Astrocyte (in vitro differentiated cells and primary cell): ENCODE results near the gene PIMREG. TPM values are rescaled to one million over a fixed set of nuclear protein-coding genes. Genes with fewer than 3 reads are reported as not detected.

ENCODE experiments used
- DNase-seq: peaks from one replicate; pipeline ENCODE4 v3.0.0-alpha.2; 2010; ENCODE audit warnings: low read depth
- FAIRE-seq: peaks from 2 replicates; lab custom pipeline; 2011; peaks lifted over from hg19 to GRCh38; lab: Jason Lieb, UNC
- H2AFZ ChIP-seq: 2 replicates; pipeline ENCODE4 v1.6.0; 2012; ENCODE audit warnings: low read depth, low read length, inconsistent platforms
- H3K27ac ChIP-seq: 2 replicates; pipeline ENCODE4 v1.5.1; 2011; ENCODE audit warnings: low read depth, low read length, inconsistent platforms
- H3K27me3 ChIP-seq: 2 replicates; pipeline ENCODE4 v1.6.0; 2011; ENCODE audit warnings: low read length, inconsistent platforms; ENCODE audit not compliant: insufficient read depth
- H3K36me3 ChIP-seq: 2 replicates; pipeline ENCODE4 v1.5.1; 2011; ENCODE audit warnings: low read length, inconsistent platforms; ENCODE audit not compliant: insufficient read depth
- H3K4me1 ChIP-seq: 2 replicates; pipeline ENCODE4 v1.5.1; 2011; ENCODE audit warnings: low read length, inconsistent platforms; ENCODE audit not compliant: insufficient read depth
- H3K4me2 ChIP-seq: 2 replicates; pipeline ENCODE4 v1.6.0; 2012; ENCODE audit warnings: low read length, inconsistent platforms
- H3K4me3 ChIP-seq: 2 replicates; pipeline ENCODE4 v1.5.1; 2011; ENCODE audit warnings: low read depth, mild to moderate bottlenecking, low read length, inconsistent platforms; ENCODE audit not compliant: insufficient read depth
- H3K79me2 ChIP-seq: 2 replicates; pipeline ENCODE4 v1.6.0; 2012; ENCODE audit warnings: mild to moderate bottlenecking, low read length, inconsistent platforms; ENCODE audit not compliant: insufficient read depth
- H3K9ac ChIP-seq: 2 replicates; pipeline ENCODE4 v1.6.0; 2012; ENCODE audit warnings: mild to moderate bottlenecking, low read length, inconsistent platforms
- H3K9me3 ChIP-seq: 2 replicates; pipeline ENCODE4 v1.5.1; 2012; ENCODE audit warnings: low read depth, mild to moderate bottlenecking, low read length, inconsistent platforms; ENCODE audit not compliant: insufficient read depth
- H4K20me1 ChIP-seq: 2 replicates; pipeline ENCODE4 v1.6.0; 2012; ENCODE audit warnings: low read length, inconsistent platforms; ENCODE audit not compliant: insufficient read depth
- H3K27ac Mint-ChIP-seq: one replicate; pipeline ENCODE4 v1.8.0; 2021; ENCODE audit warnings: mild to moderate bottlenecking, mixed read lengths; ENCODE audit not compliant: unreplicated experiment
- H3K27me3 Mint-ChIP-seq: one replicate; pipeline ENCODE4 v1.8.0; 2021; ENCODE audit warnings: low read depth, mixed read lengths; ENCODE audit not compliant: unreplicated experiment
- H3K36me3 Mint-ChIP-seq: one replicate; pipeline ENCODE4 v1.8.0; 2021; ENCODE audit warnings: low read depth, mixed read lengths; ENCODE audit not compliant: unreplicated experiment
- H3K4me1 Mint-ChIP-seq: one replicate; pipeline ENCODE4 v1.8.0; 2021; ENCODE audit warnings: low read depth, mixed read lengths; ENCODE audit not compliant: unreplicated experiment
- H3K4me3 Mint-ChIP-seq: one replicate; pipeline ENCODE4 v1.8.0; 2021; ENCODE audit warnings: mild to moderate bottlenecking, moderate library complexity, mixed read lengths; ENCODE audit not compliant: unreplicated experiment
- H3K9me3 Mint-ChIP-seq: one replicate; pipeline ENCODE4 v1.8.0; 2021; ENCODE audit warnings: mild to moderate bottlenecking, mixed read lengths; ENCODE audit not compliant: unreplicated experiment
- CTCF ChIP-seq: IDR thresholded peaks from 2 replicates; pipeline ENCODE4 v1.5.1; 2011; ENCODE audit warnings: low read depth, mild to moderate bottlenecking, inconsistent platforms, low read length, moderate library complexity; ENCODE audit not compliant: insufficient read depth
- EZH2 ChIP-seq: IDR thresholded peaks from 2 replicates; pipeline ENCODE4 v1.6.1; 2012; ENCODE audit warnings: mild to moderate bottlenecking, low read length, inconsistent platforms; ENCODE audit not compliant: insufficient read depth
- total RNA-seq: library from RNA; stranded (reverse); gene quantifications from 2 replicates; pipeline ENCODE4 v1.2.1, GENCODE V29; 2021

The PIMREG gene
- total RNA-seq, 1 donor from 2014 or later: 2.6 TPM

GRCh38 chr17:6495450-6496115, 51.3 kb downstream of the PIMREG start:
- FAIRE-seq (no peak), DNase-seq (no peak)
- Histone ChIP-seq H3K9ac (no peak overlapping the region), H3K79me2 (no peaks in the 10 kb centered on the region), H4K20me1 (no peaks in the 10 kb centered on the region), H3K4me2 (no peak overlapping the region), H3K27me3 (peaks cover 4% of the 10 kb centered on the region), H3K36me3 (no peaks in the 10 kb centered on the region), H3K4me1 (no peaks in the 10 kb centered on the region), H2AFZ (no peak overlapping the region), H3K4me3 (no peak overlapping the region), H3K9me3 (no peaks in the 10 kb centered on the region), H3K27ac (no peak overlapping the region)
- Mint-ChIP-seq H3K9me3 (no peaks in the 10 kb centered on the region), H3K27me3 (peaks cover 52% of the 10 kb centered on the region), H3K4me3 (no peak overlapping the region), H3K27ac (no peak overlapping the region), H3K4me1 (peaks cover 15% of the 10 kb centered on the region), H3K36me3 (no peaks in the 10 kb centered on the region)
- no peak for TF ChIP-seq CTCF
- no peak for TF ChIP-seq EZH2

GRCh38 chr17:6496116-6496481, 51.8 kb downstream of the PIMREG start:
- FAIRE-seq (no peak), DNase-seq (no peak)
- H3K27me3 ChIP-seq: peaks cover 4% of the 10 kb centered on the region
- no peak overlapping the region for H3K4me3 Mint-ChIP-seq
- no peak overlapping the region for H2AFZ ChIP-seq
- H3K9me3 Mint-ChIP-seq: no peaks in the 10 kb centered on the region
- H3K4me2 ChIP-seq: no peak overlapping the region
- no peaks in the 10 kb centered on the region for H3K4me1 ChIP-seq
- H3K4me3 ChIP-seq: no peak overlapping the region
- H3K27ac Mint-ChIP-seq: peak overlapping the region; percentile 41
- H3K9ac ChIP-seq: no peak overlapping the region
- H3K36me3 Mint-ChIP-seq: no peaks in the 10 kb centered on the region
- no peaks in the 10 kb centered on the region for H4K20me1 ChIP-seq
- no peak for TF ChIP-seq CTCF
- TF ChIP-seq EZH2: no peak
- no peaks in the 10 kb centered on the region for H3K36me3 ChIP-seq
- H3K27me3 Mint-ChIP-seq: peaks cover 55% of the 10 kb centered on the region
- H3K4me1 Mint-ChIP-seq: peaks cover 15% of the 10 kb centered on the region
- H3K79me2 ChIP-seq: no peaks in the 10 kb centered on the region
- no peaks in the 10 kb centered on the region for H3K9me3 ChIP-seq
- no peak overlapping the region for H3K27ac ChIP-seq
